Gastroesophageal sphincter (tissue), 4 donors: ENCODE measurements around the gene TMEM117. TPM values are rescaled to one million over a fixed set of nuclear protein-coding genes. Genes with fewer than 3 reads are reported as not detected.
A peak's percentile ranks its signal among the peaks of the same experiment; 100 is the strongest.

Experiments
- ATAC-seq: fragments of 150-250 bp; one replicate; pipeline ENCODE4 v1.9.1; 2016; ENCODE audit warnings: mild to moderate bottlenecking, moderate library complexity
- H3K27ac ChIP-seq, 4 donors: fragments of 200-600 bp; sonication (generic) in 3 of 4; 1 replicate in 3 of 4; 2 replicates in 1 of 4; pipeline ENCODE4 v1.5.1; 2016 to 2019
- H3K27me3 ChIP-seq: fragments of 200-600 bp; sonication (generic); one replicate; pipeline ENCODE4 v1.5.1; 2019
- H3K36me3 ChIP-seq, 2 donors: fragments of 200-600 bp; sonication (generic); one replicate each; pipeline ENCODE4 v1.5.1; 2019; ENCODE audit warnings: control low read depth in 1 of 2
- H3K4me1 ChIP-seq, 3 donors: fragments of 200-600 bp; sonication (generic); 1 replicate in 2 of 3; 2 replicates in 1 of 3; pipeline ENCODE4 v1.5.1; 2016 to 2019; ENCODE audit warnings: control low read depth in 2 of 3
- H3K4me3 ChIP-seq, 2 donors: fragments of 200-600 bp; sonication (generic); one replicate each; pipeline ENCODE4 v1.5.1; 2019; ENCODE audit warnings: mild to moderate bottlenecking in 1 of 2, moderate library complexity in 1 of 2
- H3K9me3 ChIP-seq, 3 donors: fragments of 200-600 bp; sonication (generic); one replicate each; pipeline ENCODE4 v1.5.1; 2017 to 2019; ENCODE audit warnings: control low read depth in 2 of 3
- EP300 ChIP-seq: sonication (generic); formaldehyde crosslinking; IDR thresholded peaks from one replicate; pipeline ENCODE4 v1.6.1; 2017; ENCODE audit warnings: antibody characterized with exemption, mild to moderate bottlenecking
- POLR2A ChIP-seq, 2 donors: fragments of 450-650 bp; IDR thresholded peaks; one replicate each; pipeline ENCODE4 v1.6.1; 2017; ENCODE audit warnings: antibody characterized with exemption in 2 of 2, mild to moderate bottlenecking in 2 of 2, moderate library complexity in 1 of 2
- POLR2AphosphoS5 ChIP-seq: sonication (generic); formaldehyde crosslinking; IDR thresholded peaks from one replicate; pipeline ENCODE4 v1.6.1; 2017; ENCODE audit warnings: antibody characterized with exemption
- WGBS, 2 donors: methylation state at CpG; one replicate each; pipeline ENCODE4 v1.1.5; 2018; ENCODE audit warnings: low coverage in 1 of 2; 5-methylcytosine and 5-hydroxymethylcytosine counted together
- total RNA-seq, 4 donors: library from RNA; depleted of rRNA; stranded (reverse); fragments of >200 nt; gene quantifications; one replicate each; pipeline ENCODE4 v1.1.0, GENCODE V29; 2016
- TF ChIP-seq, protein P1 (sequence below), 4 experiments: fragments of 200-600 bp in 2 of 4; fragments of 450-650 bp in 2 of 4; sonication (generic) in 1 of 4; IDR thresholded peaks; one replicate each; pipeline ENCODE4 v1.5.1; 2017 to 2019; ENCODE audit warnings: antibody characterized with exemption in 4 of 4, mild to moderate bottlenecking in 2 of 4, moderate library complexity in 2 of 4

TMEM117 gene
- total RNA-seq, 4 donors from 2014 or later = 7.8 to 21.5 (median 12.3) TPM

DNA sequence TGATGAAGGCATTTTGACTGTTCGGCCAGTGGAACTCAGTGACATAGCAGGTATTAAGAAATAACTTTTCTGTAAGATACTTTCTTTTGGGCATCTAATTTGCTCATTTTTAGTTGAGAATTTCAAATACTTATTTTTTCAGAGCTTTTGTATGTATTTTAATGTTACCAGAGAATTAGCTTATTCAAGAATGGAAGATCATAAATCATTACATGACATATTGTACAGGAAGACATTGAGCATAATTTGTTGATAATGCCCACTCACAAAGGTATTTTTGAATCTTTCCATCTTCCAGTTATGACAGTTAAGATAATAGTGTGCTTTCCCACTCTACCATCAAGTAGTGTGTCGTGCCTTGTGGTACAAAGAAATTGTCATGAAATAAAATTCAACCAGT is 36.5 kb downstream of the TMEM117 start:
- Histone ChIP-seq H3K4me1 (no peaks in the 10 kb centered on the region), H3K27ac (no peak overlapping the region), H3K36me3 (no peaks in the 10 kb centered on the region), H3K27me3 (no peaks in the 10 kb centered on the region), H3K9me3 (no peaks in the 10 kb centered on the region), H3K4me3 (no peak overlapping the region)
- ATAC-seq = no peak
- 87% methylated on average over 2 of the region's 2 CpGs for WGBS, 2 donors
- TF ChIP-seq POLR2AphosphoS5 (no peak), EP300 (no peak), POLR2A (IDR thresholded peaks at IDR 0.05) (no peak)
- TF ChIP-seq, protein P1, sequence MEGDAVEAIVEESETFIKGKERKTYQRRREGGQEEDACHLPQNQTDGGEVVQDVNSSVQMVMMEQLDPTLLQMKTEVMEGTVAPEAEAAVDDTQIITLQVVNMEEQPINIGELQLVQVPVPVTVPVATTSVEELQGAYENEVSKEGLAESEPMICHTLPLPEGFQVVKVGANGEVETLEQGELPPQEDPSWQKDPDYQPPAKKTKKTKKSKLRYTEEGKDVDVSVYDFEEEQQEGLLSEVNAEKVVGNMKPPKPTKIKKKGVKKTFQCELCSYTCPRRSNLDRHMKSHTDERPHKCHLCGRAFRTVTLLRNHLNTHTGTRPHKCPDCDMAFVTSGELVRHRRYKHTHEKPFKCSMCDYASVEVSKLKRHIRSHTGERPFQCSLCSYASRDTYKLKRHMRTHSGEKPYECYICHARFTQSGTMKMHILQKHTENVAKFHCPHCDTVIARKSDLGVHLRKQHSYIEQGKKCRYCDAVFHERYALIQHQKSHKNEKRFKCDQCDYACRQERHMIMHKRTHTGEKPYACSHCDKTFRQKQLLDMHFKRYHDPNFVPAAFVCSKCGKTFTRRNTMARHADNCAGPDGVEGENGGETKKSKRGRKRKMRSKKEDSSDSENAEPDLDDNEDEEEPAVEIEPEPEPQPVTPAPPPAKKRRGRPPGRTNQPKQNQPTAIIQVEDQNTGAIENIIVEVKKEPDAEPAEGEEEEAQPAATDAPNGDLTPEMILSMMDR (IDR thresholded peaks at IDR 0.05) = no peak

DNA sequence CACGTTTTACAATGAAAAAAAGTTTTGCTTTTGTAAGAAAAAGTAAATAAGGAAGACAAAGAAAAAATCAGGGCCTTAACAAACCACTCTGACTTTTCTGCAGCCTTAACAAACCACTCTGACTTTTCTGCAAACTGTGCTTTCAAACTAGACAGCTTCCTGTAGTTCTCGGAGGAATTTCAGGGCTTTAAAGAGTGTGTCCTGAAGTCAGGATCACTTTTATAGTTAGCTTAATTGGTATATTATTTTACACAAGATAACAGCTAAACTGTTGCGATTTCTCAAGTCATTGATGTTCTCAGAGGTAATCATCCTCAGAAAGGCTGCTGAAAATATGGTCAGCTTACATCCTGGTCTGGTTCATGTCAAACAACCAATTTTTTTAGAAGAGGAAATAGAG is 42.2 kb downstream of the TMEM117 start:
- Histone ChIP-seq H3K36me3 (no peaks in the 10 kb centered on the region), H3K27ac (no peak overlapping the region), H3K4me3 (no peak overlapping the region), H3K27me3 (no peaks in the 10 kb centered on the region), H3K9me3 (no peaks in the 10 kb centered on the region), H3K4me1 (no peaks in the 10 kb centered on the region)
- ATAC-seq = no peak
- TF ChIP-seq EP300 = no peak
- TF ChIP-seq POLR2AphosphoS5 = no peak
- TF ChIP-seq, protein P1 (IDR thresholded peaks at IDR 0.05) = no peak
- no peak for TF ChIP-seq POLR2A (IDR thresholded peaks at IDR 0.05)
- WGBS, 2 donors = 65 to 83% methylated on average over 3 of the region's 3 CpGs

DNA sequence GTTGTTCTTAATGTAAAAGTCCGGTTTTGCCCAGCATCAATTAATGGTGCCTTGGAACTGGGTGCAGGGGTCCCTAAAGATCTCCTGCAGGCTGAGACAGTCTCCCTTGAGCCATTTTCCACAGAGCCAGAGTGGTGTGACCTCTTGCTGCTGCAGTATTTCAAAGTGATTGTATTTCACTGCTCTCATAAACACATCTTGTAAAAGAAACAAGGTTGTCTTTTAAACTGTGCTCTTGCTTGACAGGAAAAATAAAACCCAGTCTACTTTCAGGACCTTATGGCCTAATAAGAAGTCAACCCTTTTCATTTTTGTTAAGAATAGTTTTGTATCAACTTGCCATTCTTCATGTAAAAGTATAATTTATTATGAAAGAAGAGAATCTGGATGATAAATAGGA is 44.7 kb downstream of the TMEM117 start:
- no peak for ATAC-seq
- TF ChIP-seq POLR2A (IDR thresholded peaks at IDR 0.05) = no peak
- TF ChIP-seq, protein P1 (IDR thresholded peaks at IDR 0.05) = no peak
- TF ChIP-seq EP300 = no peak
- no peak for TF ChIP-seq POLR2AphosphoS5
- H3K4me3 ChIP-seq = no peak overlapping the region
- 20 to 46% methylated on average over 1 of the region's 1 CpG for WGBS, 2 donors
- no peak overlapping the region for H3K27ac ChIP-seq
- H3K4me1 ChIP-seq = no peaks in the 10 kb centered on the region
- H3K36me3 ChIP-seq = no peaks in the 10 kb centered on the region
- H3K27me3 ChIP-seq = no peaks in the 10 kb centered on the region
- no peaks in the 10 kb centered on the region for H3K9me3 ChIP-seq

DNA sequence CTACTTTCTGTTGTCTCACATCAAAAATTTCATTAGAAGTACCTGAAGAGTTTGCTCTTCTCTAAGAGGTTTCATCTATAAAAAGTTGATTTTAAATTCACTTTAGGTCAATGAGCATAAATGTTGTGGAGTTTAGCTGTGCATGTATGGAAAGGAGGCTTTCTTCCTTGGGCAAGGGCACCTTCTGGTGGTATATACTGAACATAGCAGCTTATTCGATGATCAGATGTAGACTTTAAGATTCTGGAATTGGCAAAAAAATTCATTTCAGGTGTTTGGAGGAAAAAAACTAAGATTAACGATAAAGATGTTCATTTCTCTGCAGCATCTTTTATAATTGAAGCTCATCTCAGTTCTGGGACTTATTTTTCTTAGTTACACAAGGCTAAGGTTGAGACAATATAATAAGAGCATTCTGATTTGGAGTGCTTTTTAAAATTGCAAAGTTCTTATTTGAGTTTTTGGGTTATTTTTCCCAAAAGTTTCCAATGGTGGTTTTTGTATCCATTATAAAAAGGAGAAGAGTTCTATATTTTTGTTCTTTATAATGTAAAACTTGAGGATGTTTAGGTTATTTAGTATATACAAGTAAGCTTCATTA is 46.8 kb downstream of the TMEM117 start:
- no peaks in the 10 kb centered on the region for H3K4me1 ChIP-seq
- H3K27me3 ChIP-seq = no peaks in the 10 kb centered on the region
- no peaks in the 10 kb centered on the region for H3K9me3 ChIP-seq
- H3K36me3 ChIP-seq = no peaks in the 10 kb centered on the region
- ATAC-seq = no peak
- no peak overlapping the region for H3K4me3 ChIP-seq
- no peak overlapping the region for H3K27ac ChIP-seq
- WGBS, 2 donors = 2 to 11% methylated on average over 2 of the region's 2 CpGs
- TF ChIP-seq, protein P1 (IDR thresholded peaks at IDR 0.05) = peak; percentile 51 to 79 (median 68)
- no peak for TF ChIP-seq EP300

DNA sequence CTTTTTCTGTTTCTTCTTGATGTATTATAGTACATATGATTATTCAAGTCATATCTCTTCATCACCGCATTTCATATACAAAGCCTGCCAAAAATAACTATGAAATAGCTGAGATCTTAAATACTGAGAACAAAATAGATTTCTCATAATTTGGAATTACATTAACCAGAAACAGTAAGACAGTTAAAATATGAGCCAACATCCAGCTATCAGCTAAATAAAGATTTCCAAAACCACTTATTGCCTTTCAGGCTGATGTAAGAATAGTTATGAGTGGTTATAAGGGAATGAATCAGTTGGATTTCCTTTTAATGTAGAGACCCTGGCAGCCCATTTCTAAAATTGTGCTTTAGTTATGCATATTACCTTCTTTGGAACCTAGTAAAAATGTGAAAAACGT is 47.4 kb downstream of the TMEM117 start:
- no peak overlapping the region for H3K27ac ChIP-seq
- 18 to 44% methylated on average over 2 of the region's 2 CpGs for WGBS, 2 donors
- TF ChIP-seq EP300 (no peak), POLR2AphosphoS5 (no peak), POLR2A (IDR thresholded peaks at IDR 0.05) (no peak)
- TF ChIP-seq, protein P1 (IDR thresholded peaks at IDR 0.05) = no peak
- H3K4me3 ChIP-seq = no peak overlapping the region
- H3K27me3 ChIP-seq = no peaks in the 10 kb centered on the region
- H3K4me1 ChIP-seq = no peaks in the 10 kb centered on the region
- H3K9me3 ChIP-seq = no peaks in the 10 kb centered on the region
- no peak for ATAC-seq
- no peaks in the 10 kb centered on the region for H3K36me3 ChIP-seq
